Activated naive CD4-positive, alpha-beta T cell (primary cell): ENCODE results near the gene THBS3.
"Not testable (repeated sequence)": the region's sequence is repeated elsewhere in the genome, so short reads cannot be mapped to it uniquely, and the experiment has no call there.

Experiments used
- DNase-seq, 4 experiments: peaks; one replicate each; lab custom pipeline; 2025; lab: John Stamatoyannopoulos, UW

The THBS3 gene

DNA sequence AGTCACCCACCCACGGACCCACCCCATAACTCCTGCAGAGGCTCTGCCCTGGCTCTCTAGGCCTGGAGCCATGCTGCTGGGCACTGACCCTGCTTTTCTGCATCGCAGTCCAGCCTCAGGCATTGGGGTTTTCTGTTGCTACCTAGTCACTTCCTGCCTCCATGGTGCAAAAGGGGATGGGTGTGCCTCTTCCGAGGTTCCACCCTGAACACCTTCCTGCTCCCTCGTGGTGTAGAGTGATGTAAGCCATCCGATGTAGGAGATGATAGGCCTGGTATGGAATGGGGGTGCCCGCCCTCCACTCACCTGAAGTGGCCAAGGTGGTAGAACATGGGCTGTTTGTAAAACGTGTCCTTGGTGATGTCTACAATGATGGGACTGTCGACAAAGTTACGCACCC lies 27.7 kb upstream of the THBS3 start:
- not testable (repeated sequence) for DNase-seq

DNA sequence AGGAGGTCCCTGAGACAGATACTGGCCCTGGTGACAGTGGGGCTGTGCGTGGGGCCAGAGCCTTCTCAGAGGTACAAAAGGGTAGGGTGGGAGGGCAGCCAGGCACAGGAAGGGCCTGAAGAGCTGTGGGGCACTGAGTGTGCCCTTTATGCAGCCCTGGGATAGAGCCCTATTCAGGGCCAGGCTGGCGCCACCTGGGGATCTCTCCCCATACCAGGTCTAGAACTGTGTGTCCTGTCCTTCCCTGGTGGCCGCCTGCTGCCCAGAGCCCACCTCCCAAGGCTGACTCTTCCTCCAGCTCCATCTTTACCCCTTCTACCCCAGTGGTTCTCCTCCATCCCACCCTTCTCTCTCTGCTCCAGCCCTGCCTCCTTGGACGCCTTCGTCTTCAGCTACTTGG lies 25.8 kb upstream of the THBS3 start:
- DNase-seq, result not testable (repeated sequence)

DNA sequence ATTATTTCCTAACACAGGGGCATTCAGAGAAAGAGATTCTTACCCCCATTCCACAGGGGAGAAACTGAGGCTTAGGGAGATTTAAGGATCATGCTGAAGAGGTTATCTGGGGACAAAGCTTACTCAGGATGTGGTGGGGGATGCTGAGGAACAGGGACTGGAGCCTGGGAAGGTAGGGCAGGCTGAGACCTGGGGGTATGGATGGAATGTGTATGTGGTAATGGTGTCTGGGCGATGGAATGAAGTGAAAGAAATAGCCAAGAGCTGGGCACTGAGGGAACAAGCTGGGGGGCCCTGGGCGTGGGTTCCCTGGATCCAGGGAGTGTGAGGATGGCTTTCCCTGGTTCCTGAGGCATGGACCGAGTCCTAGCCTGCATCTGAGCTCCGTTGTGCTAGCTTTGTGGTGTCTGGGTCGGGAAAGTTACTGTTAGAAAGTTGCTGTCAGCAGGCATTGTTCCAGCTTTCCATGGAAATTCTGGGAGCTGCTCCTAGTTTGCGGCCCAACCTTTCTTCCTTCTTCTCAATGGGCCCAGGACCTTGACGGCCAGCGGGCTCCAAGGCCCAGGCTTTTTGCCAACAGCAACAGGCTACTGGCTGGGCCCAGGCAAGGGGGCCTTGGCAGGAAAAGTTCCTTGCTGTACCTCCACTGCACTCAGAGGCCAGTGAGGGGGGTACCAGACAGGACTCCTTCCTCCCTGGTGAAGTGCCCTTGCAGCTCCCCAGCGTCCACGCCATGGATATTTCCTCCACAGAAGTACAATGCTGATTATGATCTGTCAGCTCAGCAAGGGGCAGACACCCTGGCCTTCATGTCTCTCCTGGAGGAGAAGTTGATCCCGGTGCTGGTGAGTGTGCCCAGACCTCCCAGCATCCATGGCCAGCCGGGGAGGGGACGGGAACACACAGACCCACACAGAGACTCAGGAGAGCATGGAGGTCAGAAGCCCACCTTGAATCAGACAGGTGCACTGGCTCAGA lies 24.6 kb upstream of the THBS3 start:
- DNase-seq, result not testable (repeated sequence)

DNA sequence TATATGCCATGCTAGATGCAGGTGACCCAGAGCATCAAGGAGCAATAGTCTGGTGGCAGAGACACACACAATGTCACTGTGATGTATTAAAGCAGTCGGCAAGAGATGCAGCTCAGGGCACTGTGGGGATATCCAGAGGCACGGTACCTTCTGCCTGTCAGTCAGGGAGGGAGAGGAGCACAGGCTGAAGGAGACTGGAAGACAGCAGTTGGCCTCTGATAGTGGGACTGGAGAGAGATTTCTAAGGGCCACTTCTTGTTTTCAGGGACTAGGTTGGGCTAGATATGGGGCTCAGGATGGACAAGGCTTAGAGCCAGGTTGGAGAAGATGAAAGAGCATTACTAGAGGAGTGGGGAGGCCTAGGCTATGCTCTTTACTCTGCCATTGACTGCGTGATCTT lies 23.6 kb upstream of the THBS3 start:
- DNase-seq, result not testable (repeated sequence)

DNA sequence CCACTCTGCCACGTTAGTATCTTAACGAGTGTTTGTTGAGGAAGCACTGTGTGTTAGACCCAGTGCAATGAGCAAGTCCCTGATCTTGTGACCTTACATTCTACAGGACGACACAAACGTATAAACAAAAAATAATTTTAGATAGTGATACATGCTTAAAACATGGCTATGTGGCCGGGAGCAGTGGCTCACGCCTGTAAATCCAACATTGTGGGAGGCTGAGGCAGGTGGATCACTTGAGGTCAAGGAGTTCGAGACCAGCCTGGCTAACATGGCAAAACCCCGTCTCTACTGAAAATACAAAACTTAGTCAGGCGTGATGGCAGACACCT lies 20.4 kb upstream of the THBS3 start:
- DNase-seq, result no peak

DNA sequence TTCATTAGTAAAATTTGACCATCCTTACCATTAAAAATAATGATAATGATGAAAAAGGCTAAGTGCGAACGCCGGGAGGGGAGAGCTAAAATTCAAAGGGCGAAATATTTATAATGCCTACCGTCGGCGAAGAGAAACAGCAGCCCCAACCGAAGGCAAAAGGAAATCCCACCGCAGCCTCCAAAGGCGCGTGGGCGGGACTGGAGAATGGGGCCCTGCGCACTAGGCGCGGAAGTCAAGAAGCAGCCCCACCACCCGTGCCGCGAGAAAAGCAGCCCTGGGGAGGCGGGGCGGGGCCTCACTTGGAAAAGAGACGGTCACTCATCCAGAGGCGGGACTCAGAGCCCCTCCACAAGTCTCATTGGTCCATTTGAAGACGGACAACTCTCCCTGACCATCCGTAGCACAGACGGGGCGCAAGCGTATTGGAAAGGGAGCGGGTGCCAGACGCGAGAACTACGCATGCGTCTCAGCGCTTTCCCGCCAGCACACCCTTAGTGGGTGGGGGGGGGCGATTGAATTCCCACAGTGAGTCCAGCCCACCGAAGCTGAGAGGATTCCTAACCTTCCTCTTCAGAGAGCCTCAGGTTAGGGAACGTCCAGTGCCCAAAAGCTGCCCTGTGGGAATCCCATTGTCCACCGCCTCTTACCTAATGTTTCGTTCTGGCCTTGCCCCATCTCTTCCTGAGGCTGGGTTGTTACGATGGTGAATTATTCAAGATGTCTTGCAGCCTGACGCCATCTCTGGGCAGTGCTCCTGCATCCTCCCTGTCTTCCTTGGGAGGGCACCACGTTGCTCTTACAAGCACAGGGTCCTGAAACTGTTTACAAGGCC lies 19.8 kb upstream of the THBS3 start:
- peak; percentile 93 to 100 (median 98) for DNase-seq

DNA sequence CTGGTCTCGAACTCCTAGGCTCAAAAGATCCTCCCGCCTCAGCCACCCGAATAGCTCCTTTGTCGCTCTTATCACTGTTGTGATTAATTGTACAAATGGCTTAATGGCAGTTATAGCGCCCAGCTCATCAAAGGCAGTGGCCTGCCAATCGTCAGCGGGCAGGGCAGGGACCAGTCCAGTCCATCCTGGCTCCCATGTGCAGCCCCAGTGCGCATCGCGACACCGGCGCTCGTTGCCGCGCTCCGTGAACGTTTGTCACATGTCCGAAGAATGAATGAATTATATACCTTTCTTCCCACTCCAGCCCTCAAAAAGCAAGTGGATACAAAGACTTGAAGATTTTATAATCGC lies 19.2 kb upstream of the THBS3 start:
- peak in 1 of 4 experiments; percentile 58 for DNase-seq

DNA sequence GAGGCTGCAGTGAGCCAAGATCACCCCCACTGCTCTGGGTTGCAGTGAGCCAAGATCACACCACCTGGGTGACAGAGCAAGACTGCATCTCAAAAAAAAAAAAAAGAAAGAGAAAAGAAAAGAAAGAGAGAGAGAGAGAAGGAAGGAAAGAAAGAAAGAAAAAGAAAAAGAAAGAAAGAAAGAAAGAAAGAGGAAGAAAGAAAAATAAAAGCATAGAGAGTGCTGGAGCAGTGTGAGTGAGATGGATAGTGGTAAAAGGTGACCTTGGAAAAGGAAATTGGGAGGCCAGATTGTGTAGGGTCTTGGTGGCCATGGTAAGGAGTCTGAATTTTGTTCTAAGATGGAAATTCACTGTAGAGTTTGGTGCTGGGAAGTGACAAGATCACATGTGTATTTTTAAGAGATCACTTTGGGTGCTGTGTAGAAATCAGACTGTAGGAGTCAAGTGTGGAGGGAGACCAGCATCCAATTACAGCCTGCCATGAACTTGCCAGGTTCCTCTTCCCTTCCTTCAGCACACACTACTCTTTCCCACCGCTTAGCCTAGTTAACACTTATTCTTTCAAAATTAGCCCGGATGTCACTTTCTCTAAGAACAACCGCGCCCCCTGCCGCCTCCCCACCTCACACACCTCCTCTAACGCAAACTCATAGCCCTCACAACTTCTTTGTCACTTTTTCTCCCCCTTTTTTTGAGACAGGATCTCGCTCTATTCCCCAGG lies 18.7 kb upstream of the THBS3 start:
- peak; percentile 39 to 92 (median 71) for DNase-seq

DNA sequence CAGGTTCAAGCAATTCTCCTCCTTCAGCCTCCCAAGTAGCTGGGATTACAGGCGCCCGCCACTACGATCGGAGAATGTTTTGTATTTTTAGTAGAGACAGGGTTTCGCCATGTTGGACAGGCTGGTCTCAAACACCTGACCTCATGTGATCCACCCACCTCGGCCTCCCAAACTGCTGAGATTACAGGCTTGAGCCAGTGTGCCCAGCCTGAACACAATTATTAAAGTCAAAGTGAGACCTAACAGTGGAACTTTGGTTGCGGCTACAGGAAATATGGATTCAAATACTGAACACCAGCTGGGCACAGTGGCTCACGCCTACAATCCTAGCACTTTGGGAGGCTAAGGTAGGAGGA lies 17.7 kb upstream of the THBS3 start:
- not testable (repeated sequence) for DNase-seq

DNA sequence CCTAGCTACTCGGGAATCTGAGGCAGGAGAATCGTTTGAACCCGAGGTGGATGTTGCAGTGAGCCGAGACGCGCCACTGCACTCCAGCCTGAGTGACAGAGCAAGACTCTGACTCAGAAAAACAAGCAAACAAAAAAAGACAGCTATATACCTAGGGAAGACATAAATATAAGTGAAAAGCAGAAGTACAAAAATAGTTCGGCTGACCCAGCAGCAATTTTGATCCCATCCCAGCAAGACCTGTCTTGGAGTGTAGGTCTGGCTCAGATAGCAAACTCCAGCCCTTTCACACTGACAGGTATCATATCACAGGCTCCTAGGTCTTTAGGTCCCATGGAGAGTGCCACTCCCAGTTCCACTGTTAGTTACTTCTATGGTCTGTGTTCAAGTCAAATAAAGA lies 15.3 kb upstream of the THBS3 start:
- no peak for DNase-seq

DNA sequence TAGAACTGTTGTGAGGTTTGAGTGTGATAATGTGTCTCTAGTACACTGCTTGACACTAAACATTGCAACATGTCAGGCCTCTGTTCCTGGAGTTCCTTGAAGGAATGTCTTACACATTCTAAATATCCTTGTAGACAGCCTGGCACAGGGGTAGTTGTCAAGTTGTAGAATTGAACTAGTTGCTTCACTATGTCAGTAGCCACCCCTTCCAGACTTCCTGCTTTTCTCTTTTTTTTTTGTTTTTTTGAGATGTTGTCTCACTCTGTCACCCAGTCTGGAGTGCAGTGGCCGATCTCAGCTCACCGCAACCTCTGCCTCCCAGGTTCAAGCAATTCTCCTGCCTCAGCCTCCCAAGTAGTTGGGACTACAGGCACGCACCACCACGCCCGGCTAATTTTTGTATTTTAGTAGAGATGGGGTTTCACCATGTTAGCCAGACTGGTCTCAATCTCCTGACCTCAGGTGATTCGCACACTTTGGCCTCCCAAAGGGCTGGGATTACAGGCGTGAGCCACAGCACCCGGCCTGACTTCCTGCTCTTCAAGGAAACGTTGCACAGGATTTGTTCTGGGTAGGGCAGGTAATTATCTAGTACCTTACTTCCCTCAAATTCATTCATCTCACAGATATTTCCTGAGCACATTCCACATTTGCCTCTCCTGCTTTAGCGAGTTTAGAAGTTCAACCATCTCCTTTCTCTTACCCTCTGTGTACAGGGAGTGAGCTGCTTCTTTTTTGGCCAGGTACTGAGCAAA lies 12.7 kb upstream of the THBS3 start:
- DNase-seq, result not testable (repeated sequence)

DNA sequence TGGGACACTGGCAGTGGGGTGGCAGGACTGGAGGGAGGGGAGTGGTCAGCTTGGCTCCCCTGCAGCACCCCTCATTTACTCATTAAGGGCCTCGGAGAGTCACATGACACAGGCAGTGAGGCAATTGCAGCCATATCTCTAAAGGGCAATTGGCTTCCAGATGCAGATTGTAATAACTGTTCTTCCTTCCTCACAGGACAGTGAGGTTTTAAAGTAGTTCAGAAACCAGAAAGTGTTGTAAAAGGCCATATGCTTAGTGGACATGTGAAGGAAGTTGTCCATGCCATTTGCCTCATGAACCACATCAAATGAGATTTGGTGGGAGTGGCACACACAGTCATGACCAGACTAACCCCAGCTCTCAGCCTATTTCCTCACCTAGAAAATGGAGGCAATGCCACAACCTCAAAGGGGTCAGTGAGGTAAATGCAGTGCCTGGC lies 11.9 kb upstream of the THBS3 start:
- no peak for DNase-seq

DNA sequence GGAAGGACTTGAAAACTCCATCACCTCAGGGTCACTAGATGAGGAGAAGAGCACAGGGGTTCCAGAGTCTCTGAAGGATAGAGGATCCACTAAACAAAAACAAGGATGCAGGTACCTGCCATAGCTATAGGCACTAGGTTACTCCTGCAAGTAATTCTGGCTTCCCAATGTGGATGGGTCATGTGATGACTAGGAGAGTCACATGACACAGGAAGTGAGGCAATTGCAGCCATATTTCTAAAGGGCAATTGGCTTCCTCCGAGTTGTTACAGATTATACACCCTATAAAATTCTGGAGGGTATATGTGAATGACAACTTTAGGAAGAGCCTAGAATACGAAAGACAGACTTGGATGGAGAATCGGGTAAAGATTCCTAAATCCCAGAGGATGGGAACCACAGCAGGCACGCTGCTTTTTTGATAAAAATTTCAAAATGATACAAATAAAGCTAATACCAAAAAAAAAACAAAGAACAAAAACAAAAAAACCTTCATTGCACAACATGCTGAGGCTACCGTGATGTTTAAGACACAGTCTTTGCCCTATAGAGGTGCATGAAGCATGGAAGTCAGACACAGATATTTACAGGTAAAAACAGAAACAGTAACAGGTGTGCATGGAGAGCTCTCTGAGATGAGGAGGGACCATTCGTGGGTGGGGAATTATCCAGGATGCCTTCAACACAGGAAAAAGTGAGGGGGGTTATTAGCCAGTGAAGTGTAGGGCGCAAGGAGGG lies 11.3 kb upstream of the THBS3 start:
- DNase-seq, result no peak

DNA sequence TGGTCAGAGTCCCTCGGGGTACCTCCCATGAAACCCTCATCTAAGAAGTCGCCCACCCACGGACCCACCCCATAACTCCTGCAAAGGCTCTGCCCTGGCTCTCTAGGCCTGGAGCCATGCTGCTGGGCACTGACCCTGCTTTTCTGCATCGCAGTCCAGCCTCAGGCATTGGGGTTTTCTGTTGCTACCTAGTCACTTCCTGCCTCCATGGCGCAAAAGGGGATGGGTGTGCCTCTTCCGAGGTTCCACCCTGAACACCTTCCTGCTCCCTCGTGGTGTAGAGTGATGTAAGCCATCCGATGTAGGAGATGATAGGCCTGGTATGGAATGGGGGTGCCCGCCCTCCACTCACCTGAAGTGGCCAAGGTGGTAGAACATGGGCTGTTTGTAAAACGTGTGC lies 7.0 kb upstream of the THBS3 start:
- DNase-seq, result not testable (repeated sequence)

DNA sequence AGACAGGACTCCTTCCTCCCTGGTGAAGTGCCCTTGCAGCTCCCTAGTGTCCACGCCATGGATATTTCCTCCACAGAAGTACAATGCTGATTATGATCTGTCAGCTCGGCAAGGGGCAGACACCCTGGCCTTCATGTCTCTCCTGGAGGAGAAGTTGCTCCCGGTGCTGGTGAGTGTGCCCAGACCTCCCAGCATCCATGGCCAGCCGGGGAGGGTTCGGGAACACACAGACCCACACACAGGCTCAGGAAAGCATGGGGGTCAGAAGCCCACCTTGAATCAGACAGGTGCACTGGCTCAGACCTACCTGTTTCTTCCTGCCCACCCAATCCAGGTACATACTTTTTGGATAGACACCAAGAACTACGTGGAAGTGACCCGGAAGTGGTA lies 4.3 kb upstream of the THBS3 start:
- not testable (repeated sequence) for DNase-seq

DNA sequence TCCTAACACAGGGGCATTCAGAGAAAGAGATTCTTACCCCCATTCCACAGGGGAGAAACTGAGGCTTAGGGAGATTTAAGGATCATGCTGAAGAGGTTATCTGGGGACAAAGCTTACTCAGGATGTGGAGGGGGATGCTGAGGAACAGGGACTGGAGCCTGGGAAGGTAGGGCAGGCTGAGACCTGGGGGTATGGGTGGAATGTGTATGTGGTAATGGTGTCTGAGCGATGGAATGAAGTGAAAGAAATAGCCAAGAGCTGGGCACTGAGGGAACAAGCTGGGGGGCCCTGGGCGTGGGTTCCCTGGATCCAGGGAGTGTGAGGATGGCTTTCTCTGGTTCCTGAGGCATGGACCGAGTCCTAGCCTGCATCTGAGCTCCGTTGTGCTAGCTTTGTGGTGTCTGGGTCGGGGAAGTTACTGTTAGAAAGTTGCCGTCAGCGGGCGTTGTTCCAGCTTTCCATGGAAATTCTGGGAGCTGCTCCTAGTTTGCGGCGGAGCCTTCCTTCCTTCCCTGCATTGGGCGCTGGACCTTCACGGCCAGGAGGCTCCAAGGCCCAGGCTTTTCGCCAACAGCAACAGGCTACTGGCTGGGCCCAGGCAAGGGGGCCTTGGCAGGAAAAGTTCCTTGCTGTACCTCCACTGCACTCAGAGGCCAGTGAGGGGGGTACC lies 3.8 kb upstream of the THBS3 start:
- not testable (repeated sequence) for DNase-seq

DNA sequence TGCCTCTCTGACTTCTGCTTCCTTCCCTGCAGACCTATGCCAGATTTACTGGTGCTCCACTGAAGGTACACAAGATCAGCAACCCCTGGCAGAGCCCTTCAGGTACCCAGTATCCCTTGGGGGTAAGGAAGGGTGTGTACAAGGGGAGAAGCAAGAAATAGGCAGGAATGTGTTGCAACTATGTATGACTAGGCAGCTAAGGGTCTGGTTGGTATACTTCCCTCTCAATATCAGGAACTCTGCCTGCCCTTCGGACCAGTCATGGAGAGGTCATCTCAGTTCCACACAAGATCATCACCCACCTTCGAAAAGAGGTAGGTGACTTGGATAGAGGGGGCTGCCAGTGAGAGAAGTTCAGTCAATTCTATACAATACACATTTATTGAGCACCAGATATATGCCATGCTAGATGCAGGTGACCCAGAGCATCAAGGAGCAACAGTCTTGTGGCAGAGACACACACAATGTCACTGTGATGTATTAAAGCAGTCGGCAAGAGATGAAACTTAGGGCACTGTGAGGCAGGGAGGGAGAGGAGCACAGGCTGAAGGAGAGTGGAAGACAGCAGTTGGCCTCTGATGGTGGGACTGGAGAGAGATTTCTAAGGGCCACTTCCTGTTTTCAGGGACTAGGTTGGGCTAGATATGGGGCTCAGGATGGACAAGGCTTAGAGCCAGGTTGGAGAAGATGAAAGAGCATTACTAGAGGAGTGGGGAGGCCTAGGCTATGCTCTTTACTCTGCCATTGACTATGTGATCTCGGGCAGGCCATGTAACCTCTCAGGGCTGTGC lies 2.8 kb upstream of the THBS3 start:
- DNase-seq, result no peak

DNA sequence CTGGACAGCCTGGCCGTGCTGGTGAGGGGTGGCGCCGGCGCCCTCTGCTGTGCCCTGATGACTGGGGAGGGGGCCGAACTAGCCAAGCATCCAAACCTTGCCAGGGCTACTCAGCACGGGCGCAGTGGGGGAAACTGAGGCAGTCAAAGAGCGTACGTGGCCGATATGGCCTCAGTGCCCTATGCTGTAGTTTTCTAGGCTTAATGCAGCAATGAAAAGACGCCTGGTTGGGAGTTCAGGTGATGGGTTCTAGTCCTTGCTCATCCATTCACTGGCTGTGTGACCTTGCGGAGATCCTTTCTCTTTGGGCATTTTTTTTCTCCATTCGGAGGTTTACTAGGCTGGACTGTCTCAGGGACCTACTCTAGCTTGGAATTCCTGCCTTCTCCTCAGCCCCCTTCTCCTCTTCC lies 1.6 kb upstream of the THBS3 start:
- DNase-seq, result no peak

DNA sequence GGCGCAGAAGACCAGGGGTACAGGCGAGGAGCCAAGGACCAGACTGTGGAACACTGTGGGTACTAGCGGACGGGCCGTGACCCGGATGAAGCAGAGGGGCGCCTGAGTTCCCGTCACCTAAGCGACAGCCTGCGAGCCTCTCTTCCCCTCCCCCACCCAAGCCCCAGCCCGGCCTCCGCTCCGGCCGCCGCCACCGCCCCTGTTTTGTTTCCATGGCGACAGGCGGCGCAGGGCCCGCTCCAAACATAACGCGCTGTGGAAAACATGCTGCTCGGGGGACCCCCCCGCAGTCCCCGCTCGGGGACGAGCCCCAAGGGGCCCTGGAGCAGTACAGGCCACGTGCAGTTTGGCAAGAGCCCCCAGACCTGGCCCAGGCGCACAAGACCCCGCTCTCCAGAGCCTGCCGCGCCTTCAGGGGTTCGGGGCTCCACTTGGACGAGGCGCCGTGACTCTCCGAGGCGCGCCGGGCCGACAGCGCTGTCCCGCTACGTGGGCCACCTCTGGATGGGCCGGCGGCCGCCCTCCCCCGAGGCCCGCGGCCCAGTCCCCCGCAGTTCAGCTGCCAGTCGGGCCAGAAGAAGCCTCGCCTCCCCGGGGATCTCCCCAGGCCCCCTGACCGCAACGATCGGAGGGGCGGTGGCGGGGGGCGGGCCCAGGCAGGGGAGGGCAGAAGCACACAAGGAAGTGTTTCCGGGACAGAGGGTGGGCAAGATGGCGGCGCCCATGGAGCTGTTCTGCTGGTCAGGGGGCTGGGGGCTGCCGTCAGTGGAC lies 1.0 kb upstream of the THBS3 start, which contains the start of gene MTX1:
TSS of gene MTX1 (plus strand) at position 155 of the 771 bp plus-strand sequence. CDS start at position 265, 110 bp downstream.
- peak; percentile 42 to 84 (median 60) for DNase-seq
